Stomach (tissue), 9 donors: ENCODE data around the gene TTC32. TPM values are rescaled to one million over a fixed set of nuclear protein-coding genes. Genes with fewer than 3 reads are reported as not detected.

Source experiments
- DNase-seq, 2 donors: peaks; one replicate each; pipeline versions ENCODE4 v3.0.0 to v3.0.0-alpha.2; 2013 to 2019
- H3K27ac ChIP-seq, 5 donors: fragments of 200-600 bp in 4 of 5; sonication (generic) in 4 of 5; one replicate each; pipeline ENCODE4 v1.5.1; 2013 to 2019; ENCODE audit warnings: mild to moderate bottlenecking in 1 of 5, moderate library complexity in 1 of 5
- H3K27me3 ChIP-seq, 3 donors: fragments of 200-600 bp; sonication (generic); one replicate each; pipeline ENCODE4 v1.5.1; 2017 to 2019; ENCODE audit warnings: mixed run types in 1 of 3
- H3K36me3 ChIP-seq, 4 donors: fragments of 200-600 bp; sonication (generic); 1 replicate in 3 of 4; 2 replicates in 1 of 4; pipeline ENCODE4 v1.5.1; 2016 to 2019
- H3K4me1 ChIP-seq, 4 donors: fragments of 200-600 bp; sonication (generic); one replicate each; pipeline ENCODE4 v1.5.1; 2016 to 2019
- H3K4me3 ChIP-seq, 4 donors: fragments of 200-600 bp; sonication (generic) in 3 of 4; one replicate each; pipeline ENCODE4 v1.5.1; 2016 to 2019; ENCODE audit warnings: mild to moderate bottlenecking in 1 of 4
- H3K9me3 ChIP-seq, 4 donors: fragments of 200-600 bp; sonication (generic); one replicate each; pipeline ENCODE4 v1.5.1; 2016 to 2019
- EP300 ChIP-seq: sonication (generic); formaldehyde crosslinking; IDR thresholded peaks from one replicate; pipeline ENCODE4 v1.6.1; 2017; ENCODE audit warnings: antibody characterized with exemption
- POLR2A ChIP-seq, 4 donors: fragments of 450-650 bp; IDR thresholded peaks; one replicate each; pipeline ENCODE4 v1.6.1; 2016; ENCODE audit warnings: antibody characterized with exemption in 4 of 4, control low read depth in 2 of 4, mild to moderate bottlenecking in 1 of 4, moderate library complexity in 1 of 4
- POLR2AphosphoS5 ChIP-seq, 3 donors: sonication (generic); formaldehyde crosslinking; IDR thresholded peaks; one replicate each; pipeline ENCODE4 v1.6.1; 2016; ENCODE audit warnings: antibody characterized with exemption in 3 of 3
- WGBS, 5 donors: extraction: QIAGEN DNeasy Blood & Tissue Kit in 3 of 5; methylation state at CpG; one replicate each; pipeline versions ENCODE4 v1.1.5 to v1.1.7; 2013 to 2018; 5-methylcytosine and 5-hydroxymethylcytosine counted together
- intact Hi-C: fragments of 100-400 bp; cut with DNase I; formaldehyde crosslinking; loops from one replicate; pipeline ENCODE4 v1.15.1; 2023; ENCODE audit warnings: low total_unique reads
- polyA plus RNA-seq, 3 donors: library from polyadenylated mRNA; stranded (reverse); fragments of 200-250 nt; gene quantifications; one replicate each; pipeline ENCODE4 v1.2.3, GENCODE V29; 2013
- total RNA-seq, 5 donors: library from RNA; depleted of rRNA; stranded (reverse); fragments of >200 nt; gene quantifications; one replicate each; pipeline versions ENCODE4 v1.1.0 to v1.2.3, GENCODE V29; 2014 to 2016
- TF ChIP-seq, protein P1 (sequence below), 7 experiments: fragments of 450-650 bp in 4 of 7; fragments of 200-600 bp in 3 of 7; sonication (generic) in 3 of 7; IDR thresholded peaks; one replicate each; pipeline ENCODE4 v1.5.1; 2016 to 2019; ENCODE audit warnings: antibody characterized with exemption in 7 of 7, control low read depth in 2 of 7, mild to moderate bottlenecking in 1 of 7
- donor health status: healthy with polysubstance abuse.
- donor health status: Bipolar disorder and iron deficiency.
- donor health status: healthy.

Gene TTC32
- total and polyA plus RNA-seq, 8 donors: 4.1 to 35.4 (median 19.1) TPM; not detected in 1

GRCh38 chr2:19944205-19944845 is 42.5 kb upstream of the TTC32 start:
- no peak for DNase-seq
- TF ChIP-seq POLR2AphosphoS5 (IDR thresholded peaks at IDR 0.05) (no peak), POLR2A (IDR thresholded peaks at IDR 0.05) (no peak), EP300 (no peak)
- TF ChIP-seq, protein P1, sequence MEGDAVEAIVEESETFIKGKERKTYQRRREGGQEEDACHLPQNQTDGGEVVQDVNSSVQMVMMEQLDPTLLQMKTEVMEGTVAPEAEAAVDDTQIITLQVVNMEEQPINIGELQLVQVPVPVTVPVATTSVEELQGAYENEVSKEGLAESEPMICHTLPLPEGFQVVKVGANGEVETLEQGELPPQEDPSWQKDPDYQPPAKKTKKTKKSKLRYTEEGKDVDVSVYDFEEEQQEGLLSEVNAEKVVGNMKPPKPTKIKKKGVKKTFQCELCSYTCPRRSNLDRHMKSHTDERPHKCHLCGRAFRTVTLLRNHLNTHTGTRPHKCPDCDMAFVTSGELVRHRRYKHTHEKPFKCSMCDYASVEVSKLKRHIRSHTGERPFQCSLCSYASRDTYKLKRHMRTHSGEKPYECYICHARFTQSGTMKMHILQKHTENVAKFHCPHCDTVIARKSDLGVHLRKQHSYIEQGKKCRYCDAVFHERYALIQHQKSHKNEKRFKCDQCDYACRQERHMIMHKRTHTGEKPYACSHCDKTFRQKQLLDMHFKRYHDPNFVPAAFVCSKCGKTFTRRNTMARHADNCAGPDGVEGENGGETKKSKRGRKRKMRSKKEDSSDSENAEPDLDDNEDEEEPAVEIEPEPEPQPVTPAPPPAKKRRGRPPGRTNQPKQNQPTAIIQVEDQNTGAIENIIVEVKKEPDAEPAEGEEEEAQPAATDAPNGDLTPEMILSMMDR (IDR thresholded peaks at IDR 0.05): no peak

DNA sequence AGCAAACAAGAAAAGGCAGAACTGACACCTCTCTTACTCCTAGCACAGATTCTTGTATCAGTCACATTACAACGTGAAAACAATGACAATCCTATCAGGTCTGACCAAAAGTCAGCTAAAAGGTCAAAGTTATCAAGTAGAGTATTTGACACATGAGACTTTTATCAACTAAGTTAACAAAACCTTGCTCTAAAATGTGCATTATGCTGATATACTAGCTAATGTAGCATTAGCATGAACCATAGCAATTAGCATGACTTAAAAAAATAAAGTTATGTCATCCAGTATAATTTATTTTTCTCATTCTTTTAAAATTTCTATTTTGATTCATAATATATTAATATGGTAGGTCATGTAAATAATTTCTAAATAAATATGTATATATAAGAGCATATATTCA is 41.4 kb upstream of the TTC32 start:
- Histone ChIP-seq H3K36me3 (peaks cover 0 to 13% (median 5%) of the 10 kb centered on the region in 4 donors), H3K9me3 (no peaks in the 10 kb centered on the region), H3K4me1 (peaks cover 0 to 8% (median 0%) of the 10 kb centered on the region in 4 donors), H3K27ac (no peak overlapping the region), H3K4me3 (no peak overlapping the region), H3K27me3 (no peaks in the 10 kb centered on the region)
- 23 to 39% (median 28%) methylated on average over 1 of the region's 1 CpG for WGBS, 5 donors
- TF ChIP-seq POLR2A (IDR thresholded peaks at IDR 0.05) (no peak), POLR2AphosphoS5 (IDR thresholded peaks at IDR 0.05) (no peak), EP300 (no peak)
- TF ChIP-seq, protein P1 (IDR thresholded peaks at IDR 0.05): no peak
- intact Hi-C loops: no loop called here
- DNase-seq: no peak

More at GRCh38 chr2:19944205-19944845, 42.5 kb upstream of the TTC32 start:
- Histone ChIP-seq H3K27me3 (no peaks in the 10 kb centered on the region), H3K4me3 (no peak overlapping the region), H3K27ac (no peak overlapping the region), H3K36me3 (peaks cover 0 to 10% (median 4%) of the 10 kb centered on the region in 4 donors), H3K9me3 (no peaks in the 10 kb centered on the region), H3K4me1 (peaks cover 0 to 8% (median 0%) of the 10 kb centered on the region in 4 donors)
- 73 to 88% (median 82%) methylated on average over 2 of the region's 2 CpGs for WGBS, 5 donors
- intact Hi-C loops: no loop called here

DNA sequence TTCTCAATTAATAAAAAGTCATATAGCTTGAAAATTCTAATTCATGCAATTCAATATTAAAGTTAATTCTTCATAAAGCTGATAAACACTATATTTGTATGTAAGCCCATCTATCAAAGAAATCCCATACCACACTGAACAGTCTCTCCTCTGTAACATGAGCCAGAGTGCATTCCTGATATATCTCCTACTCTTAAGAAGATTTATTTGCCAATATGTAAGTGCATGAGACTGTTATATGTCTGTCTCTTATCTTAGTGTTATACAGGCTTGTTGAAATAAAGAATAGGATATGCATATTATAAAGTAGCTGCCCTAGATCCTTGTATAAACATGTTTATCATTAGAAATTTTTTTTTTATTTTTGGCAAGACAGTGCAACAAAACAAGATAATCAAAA is 40.4 kb upstream of the TTC32 start:
- Histone ChIP-seq H3K4me1 (peaks cover 0 to 8% (median 0%) of the 10 kb centered on the region in 4 donors), H3K9me3 (no peaks in the 10 kb centered on the region), H3K27me3 (no peaks in the 10 kb centered on the region), H3K36me3 (peaks cover 0 to 23% (median 13%) of the 10 kb centered on the region in 4 donors), H3K27ac (no peak overlapping the region), H3K4me3 (no peak overlapping the region)
- no peak for DNase-seq
- TF ChIP-seq POLR2AphosphoS5 (IDR thresholded peaks at IDR 0.05) (no peak), EP300 (no peak), POLR2A (IDR thresholded peaks at IDR 0.05) (no peak)
- TF ChIP-seq, protein P1 (IDR thresholded peaks at IDR 0.05): no peak
- intact Hi-C loops: no loop called here

DNA sequence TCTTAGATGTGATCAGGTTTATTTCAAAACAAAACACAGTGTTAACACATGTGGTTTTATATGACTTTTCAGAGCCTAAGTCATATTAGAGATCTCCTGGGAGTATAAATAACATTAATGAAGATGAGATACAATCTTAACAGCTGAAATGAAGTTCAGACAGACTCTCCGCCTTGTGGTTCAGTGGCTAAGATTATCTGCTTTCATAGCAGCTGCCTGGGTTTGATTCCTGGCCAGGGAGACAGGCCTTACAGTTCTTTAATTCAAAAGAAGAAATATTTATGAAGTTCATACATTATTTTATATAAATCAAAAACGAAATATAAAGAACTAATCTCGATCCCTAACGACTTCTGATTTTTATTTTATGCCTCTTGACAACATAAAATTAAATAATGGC is 35.2 kb upstream of the TTC32 start:
- Histone ChIP-seq H3K4me3 (no peak overlapping the region), H3K27me3 (no peaks in the 10 kb centered on the region), H3K36me3 (peaks cover 5 to 44% (median 30%) of the 10 kb centered on the region in 4 donors), H3K27ac (no peak overlapping the region), H3K9me3 (no peaks in the 10 kb centered on the region), H3K4me1 (peaks cover 0 to 6% (median 2%) of the 10 kb centered on the region in 4 donors)
- no peak for DNase-seq
- WGBS, 5 donors: 91 to 97% (median 94%) methylated on average over 4 of the region's 4 CpGs
- no peak for TF ChIP-seq POLR2A (IDR thresholded peaks at IDR 0.05)
- no peak for TF ChIP-seq EP300
- TF ChIP-seq, protein P1 (IDR thresholded peaks at IDR 0.05): no peak
- TF ChIP-seq POLR2AphosphoS5 (IDR thresholded peaks at IDR 0.05): no peak
- intact Hi-C loops: no loop called here
